Immature natural killer cell (primary cell): ENCODE measurements around the gene RASD2. TPM values are rescaled to one million over a fixed set of nuclear protein-coding genes. Genes with fewer than 3 reads are reported as not detected.

Source experiments
- DNase-seq, 3 donors: peaks; one replicate each; pipeline ENCODE4 v3.0.0; 2022; ENCODE audit warnings: mixed read lengths in 1 of 3
- H3K27ac Mint-ChIP-seq, 6 donors: one replicate each; pipeline ENCODE4 v1.8.0; 2020; ENCODE audit warnings: mixed read lengths in 6 of 6, mild to moderate bottlenecking in 5 of 6, inconsistent platforms in 4 of 6, moderate library complexity in 3 of 6
- H3K27me3 Mint-ChIP-seq, 3 donors: one replicate each; pipeline ENCODE4 v1.8.0; 2020 to 2021; ENCODE audit warnings: low read depth in 3 of 3, mild to moderate bottlenecking in 3 of 3, mixed read lengths in 3 of 3, moderate library complexity in 3 of 3, inconsistent platforms in 1 of 3
- H3K36me3 Mint-ChIP-seq, 3 donors: one replicate each; pipeline ENCODE4 v1.8.0; 2020; ENCODE audit warnings: mixed read lengths in 3 of 3, inconsistent platforms in 2 of 3, mild to moderate bottlenecking in 2 of 3
- H3K4me1 Mint-ChIP-seq, 2 donors: one replicate each; pipeline ENCODE4 v1.8.0; 2020; ENCODE audit warnings: inconsistent platforms in 2 of 2, mild to moderate bottlenecking in 2 of 2, mixed read lengths in 2 of 2, moderate library complexity in 1 of 2
- H3K4me3 Mint-ChIP-seq, 5 donors: one replicate each; pipeline ENCODE4 v1.8.0; 2020; ENCODE audit warnings: mild to moderate bottlenecking in 5 of 5, mixed read lengths in 5 of 5, inconsistent platforms in 3 of 5, moderate library complexity in 3 of 5
- H3K9me3 Mint-ChIP-seq, 6 donors: one replicate each; pipeline ENCODE4 v1.8.0; 2020; ENCODE audit warnings: mild to moderate bottlenecking in 6 of 6, mixed read lengths in 6 of 6, inconsistent platforms in 4 of 6, moderate library complexity in 3 of 6
- polyA plus RNA-seq, 3 donors: library from polyadenylated mRNA; unstranded; fragments of 300-500 nt; fragmentation: Illumina TruSeq; gene quantifications; one replicate each; pipeline ENCODE4 v1.2.3, GENCODE V29; 2021

The RASD2 gene
- polyA plus RNA-seq, 3 donors from 2014 or later = not detected

DNA sequence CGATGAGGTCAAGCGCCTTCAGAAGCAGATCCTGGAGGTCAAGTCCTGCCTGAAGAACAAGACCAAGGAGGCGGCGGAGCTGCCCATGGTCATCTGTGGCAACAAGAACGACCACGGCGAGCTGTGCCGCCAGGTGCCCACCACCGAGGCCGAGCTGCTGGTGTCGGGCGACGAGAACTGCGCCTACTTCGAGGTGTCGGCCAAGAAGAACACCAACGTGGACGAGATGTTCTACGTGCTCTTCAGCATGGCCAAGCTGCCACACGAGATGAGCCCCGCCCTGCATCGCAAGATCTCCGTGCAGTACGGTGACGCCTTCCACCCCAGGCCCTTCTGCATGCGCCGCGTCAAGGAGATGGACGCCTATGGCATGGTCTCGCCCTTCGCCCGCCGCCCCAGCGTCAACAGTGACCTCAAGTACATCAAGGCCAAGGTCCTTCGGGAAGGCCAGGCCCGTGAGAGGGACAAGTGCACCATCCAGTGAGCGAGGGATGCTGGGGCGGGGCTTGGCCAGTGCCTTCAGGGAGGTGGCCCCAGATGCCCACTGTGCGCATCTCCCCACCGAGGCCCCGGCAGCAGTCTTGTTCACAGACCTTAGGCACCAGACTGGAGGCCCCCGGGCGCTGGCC, 11.0 kb downstream of the RASD2 start:
- Mint-ChIP-seq H3K4me1 (peaks cover 4 to 6% of the 10 kb centered on the region in 2 donors), H3K36me3 (no peaks in the 10 kb centered on the region), H3K4me3 (no peak overlapping the region), H3K9me3 (peaks cover 0 to 2% (median 0%) of the 10 kb centered on the region in 6 donors), H3K27me3 (peaks cover 3 to 11% (median 8%) of the 10 kb centered on the region in 3 donors), H3K27ac (no peak overlapping the region)
- no peak for DNase-seq

DNA sequence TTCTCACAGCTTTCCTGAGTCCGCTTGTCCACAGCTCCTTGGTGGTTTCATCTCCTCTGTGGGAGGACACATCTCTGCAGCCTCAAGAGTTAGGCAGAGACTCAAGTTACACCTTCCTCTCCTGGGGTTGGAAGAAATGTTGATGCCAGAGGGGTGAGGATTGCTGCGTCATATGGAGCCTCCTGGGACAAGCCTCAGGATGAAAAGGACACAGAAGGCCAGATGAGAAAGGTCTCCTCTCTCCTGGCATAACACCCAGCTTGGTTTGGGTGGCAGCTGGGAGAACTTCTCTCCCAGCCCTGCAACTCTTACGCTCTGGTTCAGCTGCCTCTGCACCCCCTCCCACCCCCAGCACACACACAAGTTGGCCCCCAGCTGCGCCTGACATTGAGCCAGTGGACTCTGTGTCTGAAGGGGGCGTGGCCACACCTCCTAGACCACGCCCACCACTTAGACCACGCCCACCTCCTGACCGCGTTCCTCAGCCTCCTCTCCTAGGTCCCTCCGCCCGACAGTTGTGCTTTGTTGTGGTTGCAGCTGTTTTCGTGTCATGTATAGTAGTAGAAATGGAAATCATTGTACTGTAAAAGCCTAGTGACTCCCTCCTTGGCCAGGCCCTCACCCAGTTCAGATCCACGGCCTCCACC, 11.7 kb downstream of the RASD2 start:
- Mint-ChIP-seq H3K36me3 (no peaks in the 10 kb centered on the region), H3K27ac (peak overlapping the region in 1 of 6 donors; percentile 44)
- peak; percentile 37 to 42 (median 41) for DNase-seq

DNA sequence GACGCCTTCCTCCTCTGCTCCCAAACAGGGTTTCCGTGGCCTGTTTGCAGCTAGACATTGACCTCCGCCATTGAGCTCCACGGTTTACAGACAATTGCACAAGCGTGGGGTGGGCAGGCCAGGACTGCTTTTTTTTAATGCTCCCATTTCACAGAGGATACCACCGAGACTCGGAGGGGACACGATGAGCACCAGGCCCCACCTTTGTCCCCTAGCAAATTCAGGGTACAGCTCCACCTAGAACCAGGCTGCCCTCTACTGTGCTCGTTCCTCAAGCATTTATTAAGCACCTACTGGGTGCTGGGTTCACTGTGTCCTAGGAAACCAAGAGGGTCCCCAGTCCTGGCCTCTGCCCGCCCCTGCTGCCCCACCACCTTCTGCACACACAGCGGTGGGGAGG, 12.2 kb downstream of the RASD2 start:
- Mint-ChIP-seq H3K4me3 (no peak overlapping the region), H3K27ac (peak overlapping the region in 1 of 6 donors; percentile 44)

More for the DNA sequence above, 11.7 kb downstream of the RASD2 start:
- peaks cover 3 to 9% (median 8%) of the 10 kb centered on the region in 3 donors for H3K27me3 Mint-ChIP-seq
- no peak overlapping the region for H3K4me3 Mint-ChIP-seq
- peaks cover 4 to 6% of the 10 kb centered on the region in 2 donors for H3K4me1 Mint-ChIP-seq
- peaks cover 0 to 2% (median 0%) of the 10 kb centered on the region in 6 donors for H3K9me3 Mint-ChIP-seq

DNA sequence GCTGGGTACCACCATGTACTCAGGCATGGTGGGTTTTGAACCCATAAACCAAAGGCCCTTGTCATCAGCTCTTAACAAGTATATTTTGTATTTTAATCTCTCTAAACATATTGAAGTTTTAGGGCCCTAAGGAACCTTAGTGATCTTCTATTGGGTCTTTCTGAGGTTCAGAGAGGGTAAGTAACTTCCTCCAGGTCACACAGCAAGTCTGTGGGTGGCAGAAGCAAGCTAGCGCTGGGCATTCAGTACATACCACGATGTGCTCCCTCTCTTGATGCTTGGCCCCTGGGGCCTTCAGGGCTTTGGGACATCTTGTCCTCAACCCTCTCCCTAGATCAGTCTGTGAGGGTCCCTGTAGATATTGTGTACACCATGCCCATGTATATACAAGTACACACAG, 12.7 kb downstream of the RASD2 start:
- Mint-ChIP-seq H3K4me1 (peaks cover 4 to 6% of the 10 kb centered on the region in 2 donors), H3K36me3 (no peaks in the 10 kb centered on the region), H3K9me3 (peaks cover 0 to 2% (median 0%) of the 10 kb centered on the region in 6 donors), H3K27me3 (peaks cover 3 to 9% (median 8%) of the 10 kb centered on the region in 3 donors), H3K4me3 (no peak overlapping the region), H3K27ac (no peak overlapping the region)
- no peak for DNase-seq

More for the DNA sequence above, 12.2 kb downstream of the RASD2 start:
- Mint-ChIP-seq H3K36me3 (no peaks in the 10 kb centered on the region), H3K27me3 (peaks cover 3 to 9% (median 8%) of the 10 kb centered on the region in 3 donors), H3K4me1 (peaks cover 4 to 6% of the 10 kb centered on the region in 2 donors), H3K9me3 (peaks cover 0 to 2% (median 0%) of the 10 kb centered on the region in 6 donors)
- no peak for DNase-seq

DNA sequence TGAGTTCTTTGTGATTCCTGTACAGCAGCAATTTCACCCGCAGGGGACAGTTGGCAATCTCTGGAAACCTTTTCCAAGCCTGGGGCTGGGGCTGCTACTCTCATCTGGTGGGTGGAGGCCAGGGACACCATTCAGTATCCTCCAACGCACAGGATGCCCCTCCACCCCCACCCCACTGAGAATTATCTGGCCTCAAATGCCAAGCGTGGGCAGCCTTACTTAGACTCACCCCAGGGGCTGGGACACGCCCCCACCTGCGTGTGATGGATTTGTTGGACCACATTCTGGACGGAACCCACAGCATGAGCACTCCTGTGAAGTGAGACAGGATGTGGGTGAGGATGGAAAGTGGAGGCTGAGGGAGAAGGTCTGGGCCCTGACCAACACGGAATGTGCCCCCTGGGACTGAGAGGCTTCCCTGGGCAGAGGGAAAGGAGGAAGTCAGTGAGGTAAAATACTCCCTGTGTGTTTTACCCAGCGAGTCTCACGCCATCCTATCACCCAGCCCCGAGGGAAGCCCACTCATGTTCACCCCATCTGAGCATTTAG, 13.7 kb downstream of the RASD2 start:
- H3K27ac Mint-ChIP-seq = no peak overlapping the region
- no peaks in the 10 kb centered on the region for H3K36me3 Mint-ChIP-seq
- peaks cover 4 to 6% of the 10 kb centered on the region in 2 donors for H3K4me1 Mint-ChIP-seq
- H3K27me3 Mint-ChIP-seq = peaks cover 3 to 8% (median 7%) of the 10 kb centered on the region in 3 donors
- DNase-seq = no peak
- H3K4me3 Mint-ChIP-seq = no peak overlapping the region
- H3K9me3 Mint-ChIP-seq = peaks cover 0 to 2% (median 0%) of the 10 kb centered on the region in 6 donors

DNA sequence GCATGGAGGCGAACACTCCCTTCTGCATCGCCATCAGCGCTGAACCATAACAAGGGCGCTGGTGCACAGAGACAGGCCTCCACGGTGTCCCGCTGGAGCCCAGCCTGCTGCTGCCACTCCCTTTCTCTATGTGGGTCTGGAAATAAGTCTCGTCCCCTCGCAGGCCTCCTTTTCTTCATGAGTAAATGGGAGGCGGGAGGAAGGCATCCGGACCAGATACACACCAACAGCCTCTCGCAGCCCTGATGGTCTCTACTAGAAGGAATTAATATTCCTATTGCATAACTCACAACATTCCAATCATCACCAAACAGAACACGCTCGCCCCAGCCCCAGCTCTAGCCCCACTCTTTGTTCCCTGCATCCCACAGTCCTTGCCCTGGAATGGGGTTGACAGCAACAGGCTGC, 14.9 kb downstream of the RASD2 start:
- DNase-seq = no peak
- H3K27me3 Mint-ChIP-seq = peaks cover 3 to 8% (median 7%) of the 10 kb centered on the region in 3 donors
- H3K4me3 Mint-ChIP-seq = no peak overlapping the region
- peaks cover 0 to 2% (median 0%) of the 10 kb centered on the region in 6 donors for H3K9me3 Mint-ChIP-seq
- H3K27ac Mint-ChIP-seq = no peak overlapping the region
- H3K4me1 Mint-ChIP-seq = peaks cover 4 to 6% of the 10 kb centered on the region in 2 donors
- no peaks in the 10 kb centered on the region for H3K36me3 Mint-ChIP-seq

DNA sequence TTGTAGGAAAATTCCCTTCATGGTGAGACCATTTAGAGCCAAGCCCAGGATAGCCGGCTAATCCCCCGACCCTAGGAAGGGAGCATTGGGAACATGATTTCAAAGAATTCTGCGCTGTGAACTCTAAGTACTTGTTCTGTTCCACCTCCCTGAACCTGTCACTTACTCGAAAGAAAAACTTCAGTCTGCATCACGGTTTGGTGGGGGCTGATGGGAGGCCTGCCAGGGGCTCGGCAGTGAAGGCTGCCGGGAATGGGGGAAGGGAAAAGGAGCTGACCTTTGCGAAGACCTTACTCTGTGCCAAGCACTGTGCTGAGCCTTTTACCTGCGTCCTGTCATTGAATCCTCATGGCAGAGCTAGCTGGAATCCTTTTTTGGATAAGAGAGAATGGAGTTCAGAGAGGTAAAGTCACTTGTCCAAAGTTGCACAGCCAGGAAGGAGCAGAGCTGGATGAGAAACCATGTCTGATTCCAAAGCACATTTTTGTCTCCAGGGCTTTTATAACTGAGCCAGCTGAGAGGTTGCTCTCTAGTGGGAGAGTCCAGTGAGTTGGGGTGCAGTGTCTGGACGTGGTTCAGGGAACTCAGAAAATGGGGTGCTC, 15.4 kb downstream of the RASD2 start:
- Mint-ChIP-seq H3K4me3 (no peak overlapping the region), H3K4me1 (peaks cover 4 to 6% of the 10 kb centered on the region in 2 donors), H3K27ac (no peak overlapping the region), H3K36me3 (no peaks in the 10 kb centered on the region), H3K27me3 (peaks cover 3 to 8% (median 7%) of the 10 kb centered on the region in 3 donors), H3K9me3 (peaks cover 0 to 2% (median 0%) of the 10 kb centered on the region in 6 donors)
- no peak for DNase-seq

DNA sequence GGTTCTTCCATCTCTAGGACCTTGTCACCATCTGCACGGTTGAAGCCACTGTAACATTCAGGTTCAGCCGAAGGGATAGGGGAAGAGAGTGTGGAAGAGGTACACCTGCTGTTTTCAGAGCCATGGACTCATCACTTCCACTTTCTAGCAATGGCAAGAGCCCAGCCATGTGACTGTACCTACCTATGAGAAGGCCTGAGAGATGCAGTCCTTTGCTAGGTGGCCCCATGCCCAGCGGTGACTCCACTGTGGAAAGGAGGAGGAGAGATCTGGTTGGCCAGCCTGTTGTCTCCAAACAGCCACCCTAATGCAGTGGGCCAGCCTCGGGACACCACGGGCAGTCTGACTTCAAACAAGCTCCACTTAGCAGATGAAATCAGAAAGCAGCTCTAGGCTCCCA, 16.0 kb downstream of the RASD2 start:
- H3K9me3 Mint-ChIP-seq = peaks cover 0 to 2% (median 0%) of the 10 kb centered on the region in 6 donors
- H3K4me3 Mint-ChIP-seq = no peak overlapping the region
- peaks cover 3 to 8% (median 7%) of the 10 kb centered on the region in 3 donors for H3K27me3 Mint-ChIP-seq
- no peak for DNase-seq
- no peak overlapping the region for H3K27ac Mint-ChIP-seq
- H3K4me1 Mint-ChIP-seq = peaks cover 4 to 6% of the 10 kb centered on the region in 2 donors
- no peaks in the 10 kb centered on the region for H3K36me3 Mint-ChIP-seq

DNA sequence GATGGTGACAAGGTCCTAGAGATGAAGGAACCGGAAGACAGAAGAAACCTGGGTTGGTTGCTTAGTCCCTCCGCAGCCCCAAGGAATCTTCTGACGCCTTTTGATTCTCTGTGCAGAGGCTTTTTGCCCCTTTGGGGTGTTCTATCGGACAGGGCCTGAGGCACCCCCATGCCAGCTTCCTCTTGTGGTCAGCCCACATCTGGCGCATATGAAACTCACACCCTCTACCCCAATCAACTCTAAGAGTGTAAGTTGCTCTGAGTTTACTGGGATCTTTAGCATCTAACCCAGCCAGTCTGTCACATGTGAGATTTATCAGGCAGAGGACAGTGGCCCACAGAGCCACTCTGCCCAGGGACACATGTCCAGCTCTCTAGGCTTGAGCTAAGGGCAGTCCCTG, 17.4 kb downstream of the RASD2 start:
- no peak for DNase-seq
- no peaks in the 10 kb centered on the region for H3K36me3 Mint-ChIP-seq
- no peaks in the 10 kb centered on the region for H3K4me1 Mint-ChIP-seq
- H3K27me3 Mint-ChIP-seq = peaks cover 2 to 10% (median 8%) of the 10 kb centered on the region in 3 donors
- H3K27ac Mint-ChIP-seq = no peak overlapping the region
- H3K9me3 Mint-ChIP-seq = no peaks in the 10 kb centered on the region
- no peak overlapping the region for H3K4me3 Mint-ChIP-seq

DNA sequence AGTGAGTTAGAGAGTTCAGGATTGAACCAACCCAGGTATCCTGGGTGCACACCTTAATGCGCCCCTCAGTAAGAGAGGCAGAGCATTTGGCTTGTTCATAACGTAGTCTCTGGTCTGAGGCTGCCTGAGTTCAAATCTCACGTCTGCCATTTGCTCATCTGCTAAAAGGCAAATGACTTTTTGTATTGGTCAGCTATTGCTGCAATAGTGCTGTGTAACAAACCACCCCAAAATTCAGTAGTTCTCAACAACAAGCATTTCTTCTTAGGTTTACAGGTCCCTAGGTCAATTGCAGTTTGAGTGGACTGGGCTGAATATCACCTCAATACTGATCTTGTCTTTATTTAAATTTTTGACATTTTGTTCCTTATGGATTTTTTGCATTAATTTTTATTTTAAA, 18.1 kb downstream of the RASD2 start:
- DNase-seq = no peak
- no peaks in the 10 kb centered on the region for H3K9me3 Mint-ChIP-seq
- no peaks in the 10 kb centered on the region for H3K36me3 Mint-ChIP-seq
- no peak overlapping the region for H3K27ac Mint-ChIP-seq
- no peaks in the 10 kb centered on the region for H3K4me1 Mint-ChIP-seq
- H3K4me3 Mint-ChIP-seq = no peak overlapping the region
- H3K27me3 Mint-ChIP-seq = peaks cover 2 to 11% (median 10%) of the 10 kb centered on the region in 3 donors

DNA sequence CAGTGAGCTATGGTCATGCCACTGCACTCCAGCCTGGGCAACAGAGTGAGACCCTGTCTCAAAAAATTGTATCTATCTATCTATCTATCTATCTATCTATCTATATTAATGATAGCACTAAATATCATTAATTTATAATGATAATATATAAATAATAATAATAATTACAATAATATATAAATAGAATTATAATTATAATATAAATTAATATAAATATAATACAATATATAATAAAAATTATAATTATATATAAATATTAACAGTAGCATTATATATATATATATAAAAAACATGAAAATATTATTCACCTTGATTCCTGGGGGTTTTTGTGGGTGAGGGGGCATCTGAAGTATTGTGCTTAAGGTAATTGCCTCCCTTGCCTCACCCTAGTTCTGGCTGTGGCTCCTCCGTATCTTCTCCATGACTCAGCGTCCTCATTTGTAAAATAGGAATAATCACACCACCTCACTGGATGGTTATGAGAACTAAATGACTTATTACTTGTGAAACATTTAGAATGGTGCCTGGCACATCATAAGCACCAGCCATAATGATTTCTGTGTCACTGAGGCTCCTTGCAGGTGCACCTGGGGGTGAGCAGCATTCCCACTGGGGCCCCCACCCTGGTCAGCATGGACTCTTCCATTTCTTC, 18.8 kb downstream of the RASD2 start:
- Mint-ChIP-seq H3K9me3 (no peaks in the 10 kb centered on the region), H3K4me3 (no peak overlapping the region), H3K27ac (no peak overlapping the region), H3K36me3 (no peaks in the 10 kb centered on the region), H3K4me1 (no peaks in the 10 kb centered on the region), H3K27me3 (peaks cover 2 to 11% (median 8%) of the 10 kb centered on the region in 3 donors)
- DNase-seq = no peak

DNA sequence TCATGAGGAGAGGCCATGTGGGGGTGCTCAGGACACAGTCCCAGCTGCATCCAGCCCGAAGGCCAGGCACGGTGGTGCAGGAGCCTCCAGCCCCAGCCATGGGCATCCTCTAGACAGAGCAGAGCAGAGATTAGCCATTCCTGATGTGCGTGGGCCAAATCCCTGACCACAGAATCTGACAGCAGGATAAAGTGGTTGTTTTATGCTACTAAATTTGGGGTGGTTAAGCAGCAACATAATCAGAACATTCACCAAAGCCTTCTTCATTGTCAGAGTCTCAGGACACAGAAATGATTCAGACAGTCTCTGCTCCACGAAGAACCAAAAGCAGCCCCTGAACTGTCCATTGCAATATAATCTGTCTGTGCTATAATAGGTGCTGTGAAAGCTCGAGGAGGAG, 19.7 kb downstream of the RASD2 start:
- H3K9me3 Mint-ChIP-seq = no peaks in the 10 kb centered on the region
- no peaks in the 10 kb centered on the region for H3K36me3 Mint-ChIP-seq
- no peak for DNase-seq
- no peak overlapping the region for H3K4me3 Mint-ChIP-seq
- no peak overlapping the region for H3K27ac Mint-ChIP-seq
- H3K27me3 Mint-ChIP-seq = peaks cover 2 to 15% (median 7%) of the 10 kb centered on the region in 3 donors
- H3K4me1 Mint-ChIP-seq = no peaks in the 10 kb centered on the region

DNA sequence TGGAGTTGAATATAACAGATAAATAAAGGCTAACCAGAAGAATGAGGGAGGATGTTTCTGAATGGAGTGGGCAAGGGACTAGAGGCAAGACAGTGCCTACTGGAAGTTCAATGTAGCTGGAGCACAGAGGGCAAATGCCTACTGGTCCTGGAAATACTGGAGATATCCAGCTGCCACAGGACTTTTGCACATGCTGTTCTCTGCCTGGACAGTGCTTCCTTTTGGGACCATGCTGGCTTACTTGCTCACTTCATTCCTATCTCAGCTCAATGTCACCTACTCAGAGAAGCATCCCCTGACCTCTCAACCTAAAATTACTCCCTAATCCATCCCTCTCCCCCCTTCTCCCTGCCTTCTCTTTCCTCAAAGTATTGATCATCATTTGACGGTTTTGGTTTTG, 20.2 kb downstream of the RASD2 start:
- Mint-ChIP-seq H3K36me3 (no peaks in the 10 kb centered on the region), H3K27ac (no peak overlapping the region), H3K4me1 (no peaks in the 10 kb centered on the region), H3K9me3 (no peaks in the 10 kb centered on the region), H3K4me3 (no peak overlapping the region), H3K27me3 (peaks cover 2 to 15% (median 4%) of the 10 kb centered on the region in 3 donors)
- DNase-seq = no peak
